ENCODE results near the gene OR10K2. TPM values are rescaled to one million over a fixed set of nuclear protein-coding genes. Genes with fewer than 3 reads are reported as not detected.

OR10K2 gene
- total RNA-seq (ENCODE audit: low replicate concordance): not detected in 2 replicates

GRCh38 chr1:158426137-158426536 is at the start of gene OR10K2:
Gene OR10K2 (minus strand): TSS chr1:158426237. CDS start chr1:158420866, 5,371 bp downstream.

GRCh38 chr1:158471920-158472319 is 45.9 kb upstream of the OR10K2 start, which contains the start of gene OR10R2:
Gene OR10R2 (plus strand): TSS chr1:158472220. CDS start chr1:158472326, 106 bp downstream.

GRCh38 chr1:158461534-158461933 is 35.5 kb upstream of the OR10K2 start, which contains the start of gene OR10K1:
Gene OR10K1 (plus strand): TSS chr1:158461834. CDS start chr1:158465562, 3,728 bp downstream.

GRCh38 chr1:158398818-158399514 is 27.1 kb downstream of the OR10K2 start, which contains the start of gene OR10T2:
Gene OR10T2 (minus strand): TSS chr1:158399466. CDS start chr1:158399466, 0 bp downstream.

Other genes starting within 250 kb of the OR10K2 start
- 0.12 and 0.23 TPM in 2 replicates for gene CD1D, start 245.3 kb downstream of the OR10K2 start, total RNA-seq (ENCODE audit: low replicate concordance)
- not detected in 2 replicates for gene CD1A, start 171.8 kb downstream of the OR10K2 start, total RNA-seq (ENCODE audit: low replicate concordance)
- gene CD1C, start 136.3 kb downstream of the OR10K2 start, total RNA-seq (ENCODE audit: low replicate concordance): not detected in 2 replicates
- gene CD1B, start 94.7 kb downstream of the OR10K2 start, total RNA-seq (ENCODE audit: low replicate concordance): not detected in 2 replicates
- not detected in 2 replicates for gene CD1E, start 72.3 kb downstream of the OR10K2 start, total RNA-seq (ENCODE audit: low replicate concordance)
- not detected in 2 replicates for gene OR10T2, start 26.8 kb downstream of the OR10K2 start, total RNA-seq (ENCODE audit: low replicate concordance)
- not detected in 2 replicates for gene OR10K1, start 35.6 kb upstream of the OR10K2 start, total RNA-seq (ENCODE audit: low replicate concordance)
- not detected in 2 replicates for gene OR10R2, start 46.0 kb upstream of the OR10K2 start, total RNA-seq (ENCODE audit: low replicate concordance)
- gene OR6Y1, start 128.2 kb upstream of the OR10K2 start, total RNA-seq (ENCODE audit: low replicate concordance): not detected in 2 replicates
- gene OR6P1, start 144.3 kb upstream of the OR10K2 start, total RNA-seq (ENCODE audit: low replicate concordance): not detected in 2 replicates
- not detected in 2 replicates for gene OR10X1, start 153.7 kb upstream of the OR10K2 start, total RNA-seq (ENCODE audit: low replicate concordance)
- not detected in 2 replicates for gene OR10Z1, start 179.0 kb upstream of the OR10K2 start, total RNA-seq (ENCODE audit: low replicate concordance)

Data from smooth muscle cell of the coronary artery (primary cell).